ENCODE measurements around the gene CHD6. TPM values are rescaled to one million over a fixed set of nuclear protein-coding genes. Genes with fewer than 3 reads are reported as not detected.

Gene CHD6
- 6.8 TPM for polyA plus RNA-seq (2012; ENCODE audit: low read depth, missing spikeins)

DNA sequence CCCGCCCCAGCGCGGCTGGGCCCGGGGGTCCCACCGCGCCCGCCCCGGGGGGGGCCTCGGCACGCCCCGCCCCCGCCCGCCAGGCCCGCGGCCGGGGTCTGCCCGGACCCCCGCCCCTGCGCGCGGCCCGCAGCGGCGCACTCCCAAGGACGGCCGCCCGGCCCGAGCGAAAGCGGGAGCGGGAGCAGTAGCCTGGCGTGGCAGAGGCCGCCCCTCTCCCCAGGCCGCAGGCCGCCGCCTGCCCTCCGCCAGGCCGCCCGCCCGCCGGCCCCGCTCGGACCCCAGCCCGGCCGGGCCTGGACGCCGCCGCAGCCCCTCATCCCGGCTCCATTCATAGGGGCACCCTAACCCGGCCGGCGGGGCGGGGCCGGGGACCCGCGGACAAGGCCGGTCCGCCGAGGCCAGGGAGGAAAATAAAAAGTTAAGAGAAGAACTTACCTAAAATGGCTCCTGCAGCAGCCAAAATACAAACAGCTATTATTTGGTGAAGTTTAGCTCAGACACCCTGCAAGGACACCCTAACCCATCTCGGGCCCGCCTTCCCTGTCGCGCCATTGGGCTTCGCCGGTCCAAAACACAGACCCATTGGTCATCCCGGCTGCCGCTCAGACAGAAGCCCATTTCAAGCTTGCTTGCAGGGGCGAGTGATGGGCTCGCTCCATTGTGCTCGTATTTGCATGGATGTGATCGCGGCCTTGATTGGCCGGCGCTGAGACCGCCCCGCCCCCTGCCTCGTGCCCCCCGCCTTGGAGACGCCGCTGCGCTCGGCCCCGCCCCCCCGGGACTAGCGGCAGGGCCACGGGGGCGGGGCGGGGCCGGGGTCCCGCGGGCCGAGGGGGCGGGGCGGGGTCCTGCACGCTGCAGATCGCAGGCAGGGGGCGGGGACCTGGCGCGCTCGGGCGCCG, at the start of gene CHD6:
TSS of gene CHD6 (minus strand) at position 476 of the 905 bp plus-strand sequence. CDS start 67,040 bp downstream, outside the sequence.
- FAIRE-seq: peak; percentile 99
- DNase-seq (ENCODE audit: insufficient read length, low spot score): peak; percentile 90
- TF ChIP-seq SPI1 (IDR thresholded peaks at IDR 0.05; ENCODE audit: low read depth, low read length): no peak
- TF ChIP-seq TAF1 (IDR thresholded peaks at IDR 0.05; ENCODE audit: low read depth, low read length): peak; percentile 61; the same call in 1 of the 2 replicates
- TF ChIP-seq PAX5 (IDR thresholded peaks at IDR 0.05; ENCODE audit: insufficient read depth, low read length, severe bottlenecking): no peak
- TF ChIP-seq POLR2A (IDR thresholded peaks at IDR 0.05; ENCODE audit: low read depth, low read length): peak; percentile 40; the same call in 1 of the 2 replicates
- peak; percentile 96 for TF ChIP-seq POU2F2 (IDR thresholded peaks at IDR 0.05; ENCODE audit: low read depth, low read length)
- TF ChIP-seq POLR2AphosphoS5 (IDR thresholded peaks at IDR 0.05; ENCODE audit: low read depth, low read length): no peak

DNA sequence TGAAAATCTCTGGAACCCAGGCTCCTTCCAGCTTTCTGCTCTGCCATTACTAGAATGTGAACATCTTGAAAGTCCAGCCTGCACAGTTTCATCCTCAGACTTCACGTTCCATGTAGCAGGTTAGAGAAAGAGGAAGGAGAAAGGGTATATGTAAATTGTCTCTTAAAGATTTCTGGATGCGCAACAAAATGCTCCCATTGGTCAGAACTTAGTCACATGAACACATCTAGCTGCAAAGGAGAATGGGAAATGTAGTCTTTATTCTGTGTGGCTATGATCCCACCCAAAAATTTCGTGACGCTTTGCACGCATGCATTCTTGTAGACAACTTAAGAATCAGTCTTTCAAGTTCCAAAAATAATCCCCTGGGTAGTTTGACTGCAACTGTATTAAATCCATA, 46.4 kb upstream of the CHD6 start:
- FAIRE-seq (no peak), DNase-seq (ENCODE audit: insufficient read length, low spot score) (no peak)
- no peak for TF ChIP-seq TAF1 (IDR thresholded peaks at IDR 0.05; ENCODE audit: low read depth, low read length)

DNA sequence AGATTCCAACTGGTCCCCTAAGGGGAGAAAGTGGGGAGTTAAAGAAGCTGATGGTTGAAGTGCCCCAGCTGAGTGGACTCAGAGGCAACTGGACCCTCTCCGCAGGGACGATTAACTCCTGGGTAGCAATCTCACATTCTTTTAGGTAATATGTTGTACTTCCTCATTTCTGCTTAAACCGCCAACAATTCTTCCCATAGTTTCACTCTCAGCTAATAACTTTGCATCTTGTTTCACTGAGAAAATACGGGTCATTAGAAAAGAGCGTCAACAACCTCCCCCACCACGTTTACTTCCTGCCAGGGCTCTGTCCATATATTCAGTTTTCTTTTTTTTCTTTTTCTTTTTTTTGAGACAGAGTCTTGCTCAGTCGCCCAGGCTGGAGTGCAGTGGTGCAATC, 39.5 kb upstream of the CHD6 start:
- DNase-seq (ENCODE audit: insufficient read length, low spot score) (no peak), FAIRE-seq (no peak)
- peak; percentile 15; the same call in 1 of the 2 replicates for TF ChIP-seq SPI1 (IDR thresholded peaks at IDR 0.05; ENCODE audit: low read depth, low read length)
- TF ChIP-seq TAF1 (IDR thresholded peaks at IDR 0.05; ENCODE audit: low read depth, low read length): no peak

- FAIRE-seq (no peak), DNase-seq (ENCODE audit: insufficient read length, low spot score) (no peak)
- TF ChIP-seq POLR2A (IDR thresholded peaks at IDR 0.05; ENCODE audit: low read depth, low read length): no peak
- no peak for TF ChIP-seq POU2F2 (IDR thresholded peaks at IDR 0.05; ENCODE audit: low read depth, low read length)
- TF ChIP-seq PAX5 (IDR thresholded peaks at IDR 0.05; ENCODE audit: insufficient read depth, low read length, severe bottlenecking): no peak
- TF ChIP-seq TAF1 (IDR thresholded peaks at IDR 0.05; ENCODE audit: low read depth, low read length): no peak
- TF ChIP-seq POLR2AphosphoS5 (IDR thresholded peaks at IDR 0.05; ENCODE audit: low read depth, low read length): no peak
- no peak for TF ChIP-seq SPI1 (IDR thresholded peaks at IDR 0.05; ENCODE audit: low read depth, low read length)
Measured at GRCh38 chr20:41655962-41656618, 37.9 kb upstream of the CHD6 start.

DNA sequence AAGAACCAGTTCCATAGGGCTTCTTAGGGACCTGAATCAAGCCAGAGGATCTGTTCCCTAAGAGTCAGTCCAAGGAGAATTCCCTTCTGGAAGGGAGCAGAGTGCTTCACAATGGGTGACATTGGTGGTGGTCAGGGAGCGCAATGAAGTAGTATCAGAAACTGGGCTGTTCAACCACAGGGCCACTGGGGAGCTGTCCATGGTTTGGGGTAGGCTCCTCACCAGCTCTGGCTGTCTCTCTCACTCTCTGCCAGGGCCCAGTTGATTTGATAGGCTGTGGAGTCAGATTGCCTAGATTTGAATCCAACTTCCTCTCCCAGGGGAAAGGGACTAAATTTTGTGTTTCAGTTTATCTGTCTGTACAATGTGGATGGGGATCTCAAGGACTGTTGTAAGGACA, 36.7 kb upstream of the CHD6 start:
- FAIRE-seq (no peak), DNase-seq (ENCODE audit: insufficient read length, low spot score) (no peak)
- TF ChIP-seq POLR2AphosphoS5 (IDR thresholded peaks at IDR 0.05; ENCODE audit: low read depth, low read length): no peak
- TF ChIP-seq TAF1 (IDR thresholded peaks at IDR 0.05; ENCODE audit: low read depth, low read length): no peak
- no peak for TF ChIP-seq SPI1 (IDR thresholded peaks at IDR 0.05; ENCODE audit: low read depth, low read length)
- TF ChIP-seq PAX5 (IDR thresholded peaks at IDR 0.05; ENCODE audit: insufficient read depth, low read length, severe bottlenecking): no peak
- no peak for TF ChIP-seq POU2F2 (IDR thresholded peaks at IDR 0.05; ENCODE audit: low read depth, low read length)
- no peak for TF ChIP-seq POLR2A (IDR thresholded peaks at IDR 0.05; ENCODE audit: low read depth, low read length)

- no peak for FAIRE-seq
- no peak for DNase-seq (ENCODE audit: insufficient read length, low spot score)
- TF ChIP-seq POU2F2 (IDR thresholded peaks at IDR 0.05; ENCODE audit: low read depth, low read length) (no peak), SPI1 (IDR thresholded peaks at IDR 0.05; ENCODE audit: low read depth, low read length) (no peak), POLR2A (IDR thresholded peaks at IDR 0.05; ENCODE audit: low read depth, low read length) (no peak), PAX5 (IDR thresholded peaks at IDR 0.05; ENCODE audit: insufficient read depth, low read length, severe bottlenecking) (no peak), POLR2AphosphoS5 (IDR thresholded peaks at IDR 0.05; ENCODE audit: low read depth, low read length) (no peak), TAF1 (IDR thresholded peaks at IDR 0.05; ENCODE audit: low read depth, low read length) (no peak)
Measured at GRCh38 chr20:41654292-41654691, 36.1 kb upstream of the CHD6 start.

DNA sequence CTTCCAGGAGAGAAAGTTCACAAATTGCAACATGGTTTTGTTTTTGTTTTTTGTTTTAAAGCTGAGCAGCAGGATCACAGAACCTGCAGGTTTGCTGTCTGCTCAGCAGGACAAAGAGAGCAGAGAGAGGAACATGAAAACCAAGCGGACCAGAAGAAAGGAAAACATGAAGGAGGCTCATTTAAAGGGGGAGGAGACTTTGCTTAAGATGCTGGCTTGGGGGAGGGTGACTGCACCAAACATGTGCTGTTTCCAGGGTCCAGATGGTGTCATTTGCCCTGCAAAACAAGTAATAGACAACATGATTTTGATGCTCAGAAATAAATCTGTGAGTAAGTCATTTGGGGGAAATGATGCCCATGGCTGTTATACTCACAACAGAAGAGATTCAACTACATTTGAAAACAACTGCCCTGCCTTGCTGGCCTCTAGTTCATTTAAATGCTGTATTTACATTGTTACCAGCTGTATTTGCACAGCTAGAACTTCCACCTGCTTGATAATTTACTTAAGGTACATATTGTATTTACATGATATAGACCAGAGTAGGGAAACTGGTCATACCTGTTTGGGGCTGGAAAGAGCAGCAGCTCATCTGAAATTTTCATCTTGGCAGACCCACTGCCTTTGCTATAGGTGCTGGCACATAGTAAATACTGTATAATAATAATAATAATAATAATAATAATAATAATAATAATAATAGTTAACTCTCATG, 32.2 kb upstream of the CHD6 start:
- DNase-seq (ENCODE audit: insufficient read length, low spot score) (no peak), FAIRE-seq (no peak)
- TF ChIP-seq PAX5 (IDR thresholded peaks at IDR 0.05; ENCODE audit: insufficient read depth, low read length, severe bottlenecking) (no peak), POU2F2 (IDR thresholded peaks at IDR 0.05; ENCODE audit: low read depth, low read length) (no peak), POLR2A (IDR thresholded peaks at IDR 0.05; ENCODE audit: low read depth, low read length) (no peak), SPI1 (IDR thresholded peaks at IDR 0.05; ENCODE audit: low read depth, low read length) (no peak), TAF1 (IDR thresholded peaks at IDR 0.05; ENCODE audit: low read depth, low read length) (no peak), POLR2AphosphoS5 (IDR thresholded peaks at IDR 0.05; ENCODE audit: low read depth, low read length) (no peak)

- FAIRE-seq (no peak), DNase-seq (ENCODE audit: insufficient read length, low spot score) (no peak)
- TF ChIP-seq POLR2A (IDR thresholded peaks at IDR 0.05; ENCODE audit: low read depth, low read length) (no peak), PAX5 (IDR thresholded peaks at IDR 0.05; ENCODE audit: insufficient read depth, low read length, severe bottlenecking) (peak; percentile 28)
Measured at GRCh38 chr20:41649489-41649888, 31.3 kb upstream of the CHD6 start.

DNA sequence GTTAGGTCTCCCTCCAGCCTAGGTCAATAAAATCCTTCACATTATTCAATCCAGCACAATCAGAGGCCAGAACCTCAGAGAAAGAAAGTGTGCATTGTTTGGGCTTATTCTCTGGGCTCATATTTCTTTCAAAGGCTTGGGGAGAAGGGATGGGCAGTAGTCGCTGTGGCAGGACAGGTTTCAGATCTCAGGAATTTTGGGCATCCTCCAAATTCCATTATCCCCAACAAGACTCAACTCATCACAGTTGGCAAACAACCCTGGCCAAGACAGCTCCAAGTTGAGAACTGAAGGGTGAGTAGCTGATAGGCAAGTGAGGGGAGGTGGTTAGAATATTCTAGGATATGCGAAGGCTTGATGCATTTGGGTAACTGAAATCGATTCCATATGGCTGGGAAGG, 27.2 kb upstream of the CHD6 start:
- DNase-seq (ENCODE audit: insufficient read length, low spot score) (no peak), FAIRE-seq (no peak)
- TF ChIP-seq POU2F2 (IDR thresholded peaks at IDR 0.05; ENCODE audit: low read depth, low read length): no peak

GRCh38 chr20:41643504-41643938, 25.3 kb upstream of the CHD6 start:
- no peak for DNase-seq (ENCODE audit: insufficient read length, low spot score)
- TF ChIP-seq POLR2AphosphoS5 (IDR thresholded peaks at IDR 0.05; ENCODE audit: low read depth, low read length): no peak
- no peak for TF ChIP-seq TAF1 (IDR thresholded peaks at IDR 0.05; ENCODE audit: low read depth, low read length)

More at GRCh38 chr20:41643504-41643938, 25.3 kb upstream of the CHD6 start:
- no peak for FAIRE-seq

Measured in GM12891 (cell line).